ENCODE data around the gene MGA.

The MGA gene

GRCh38 chr15:41789236-41789635 is 129.0 kb downstream of the MGA start:
- DNase-seq, result no peak

DNA sequence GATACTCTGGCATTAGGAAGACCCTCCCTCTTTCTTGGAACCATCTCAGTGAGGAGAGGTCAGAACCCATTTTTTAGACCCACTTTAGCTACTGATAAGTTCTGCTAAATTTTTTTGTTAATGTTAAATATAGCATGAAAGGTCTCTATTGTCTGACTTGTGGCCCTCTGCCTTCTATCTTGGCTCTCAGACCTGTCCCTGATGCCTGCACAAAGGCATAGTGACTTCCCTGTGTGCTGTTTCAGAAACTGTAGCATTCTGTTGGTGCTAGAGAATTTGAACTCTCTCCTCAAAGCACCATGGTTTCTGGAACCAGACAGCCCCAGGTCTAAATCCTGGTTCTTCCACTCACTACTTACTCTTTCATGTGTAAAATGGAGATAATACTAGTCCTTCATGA is 129.5 kb downstream of the MGA start:
- DNase-seq, result no peak

DNA sequence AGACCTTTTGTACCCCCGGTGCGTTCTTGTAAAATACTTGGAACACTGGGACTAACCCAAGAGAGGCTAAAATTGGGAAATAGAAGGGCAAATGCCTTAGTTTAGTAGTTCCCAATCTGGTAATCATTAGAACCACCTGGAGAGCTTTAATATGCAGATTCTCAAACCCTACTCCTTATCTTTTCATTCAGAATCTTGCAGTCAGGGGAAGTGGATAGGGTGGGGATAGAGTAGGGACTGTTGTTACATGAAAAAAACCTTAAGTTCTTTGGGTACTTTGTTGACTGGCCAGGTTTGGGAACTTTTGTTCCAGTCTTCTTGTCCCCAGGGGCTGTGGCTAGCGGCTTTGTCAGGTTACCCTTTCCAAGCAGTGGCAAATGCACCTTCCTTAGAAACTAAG is 130.0 kb downstream of the MGA start:
- no peak for DNase-seq

DNA sequence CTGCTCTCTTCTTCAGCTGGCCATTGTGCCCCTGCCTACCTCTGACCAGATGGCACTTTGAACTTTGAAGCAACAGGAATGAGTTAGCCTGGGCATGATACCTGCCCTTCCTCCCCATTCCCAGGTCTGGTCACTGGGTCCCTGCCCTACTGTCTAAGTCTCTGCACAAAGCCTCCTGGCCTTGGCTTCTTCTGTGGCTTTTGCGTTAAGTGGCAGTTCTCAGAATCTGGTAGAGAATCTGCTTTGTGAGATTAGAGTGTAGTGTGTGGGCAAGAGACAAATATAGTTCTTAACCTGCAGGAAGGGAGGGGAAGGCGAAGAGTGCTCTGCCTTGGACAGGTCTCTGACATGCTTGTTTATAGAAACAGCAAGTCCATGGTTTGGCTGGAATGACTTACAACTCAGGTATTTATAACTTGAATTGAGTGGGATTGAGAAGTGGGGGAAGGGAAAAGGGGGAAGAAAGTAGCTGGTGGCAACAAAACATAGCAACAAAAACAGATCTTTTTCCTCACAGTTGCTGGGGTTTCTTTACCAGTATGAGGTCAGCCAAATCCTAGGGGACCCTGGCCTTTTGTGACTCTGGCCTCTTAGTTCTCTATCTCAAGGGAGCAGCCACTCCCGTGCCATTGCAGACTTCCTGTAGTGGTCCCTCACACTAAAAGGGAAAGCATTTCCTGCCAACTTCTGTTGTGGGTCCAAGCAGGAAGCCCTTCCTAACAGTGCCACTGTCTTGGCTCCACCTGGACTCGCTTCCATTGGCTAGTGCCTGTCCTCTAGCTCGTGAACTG is 130.7 kb downstream of the MGA start:
- no peak for DNase-seq

- no peak for DNase-seq
These were observed 131.3 kb downstream of the MGA start for GRCh38 chr15:41791547-41791937.

- DNase-seq, result no peak
These were observed 131.9 kb downstream of the MGA start for GRCh38 chr15:41792000-41792637.

DNA sequence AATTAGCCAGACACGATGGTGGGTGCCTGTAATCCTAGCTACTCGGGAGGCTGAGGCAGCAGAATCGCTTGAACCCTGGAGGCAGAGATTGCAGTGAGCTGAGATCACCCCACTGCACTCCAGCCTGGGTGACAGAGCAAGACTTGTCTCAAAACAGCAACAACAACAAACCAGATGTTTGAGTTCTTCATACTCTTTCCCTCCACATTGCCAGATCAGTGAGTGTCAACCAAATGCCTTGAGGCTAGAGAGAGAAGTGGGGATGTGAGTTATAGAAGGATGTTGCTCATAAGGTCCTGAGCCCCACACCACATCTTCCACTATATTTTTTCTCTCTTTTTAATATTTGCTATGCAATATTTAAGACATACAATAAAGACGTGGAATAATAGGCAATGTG is 133.9 kb downstream of the MGA start:
- DNase-seq, result no peak

DNA sequence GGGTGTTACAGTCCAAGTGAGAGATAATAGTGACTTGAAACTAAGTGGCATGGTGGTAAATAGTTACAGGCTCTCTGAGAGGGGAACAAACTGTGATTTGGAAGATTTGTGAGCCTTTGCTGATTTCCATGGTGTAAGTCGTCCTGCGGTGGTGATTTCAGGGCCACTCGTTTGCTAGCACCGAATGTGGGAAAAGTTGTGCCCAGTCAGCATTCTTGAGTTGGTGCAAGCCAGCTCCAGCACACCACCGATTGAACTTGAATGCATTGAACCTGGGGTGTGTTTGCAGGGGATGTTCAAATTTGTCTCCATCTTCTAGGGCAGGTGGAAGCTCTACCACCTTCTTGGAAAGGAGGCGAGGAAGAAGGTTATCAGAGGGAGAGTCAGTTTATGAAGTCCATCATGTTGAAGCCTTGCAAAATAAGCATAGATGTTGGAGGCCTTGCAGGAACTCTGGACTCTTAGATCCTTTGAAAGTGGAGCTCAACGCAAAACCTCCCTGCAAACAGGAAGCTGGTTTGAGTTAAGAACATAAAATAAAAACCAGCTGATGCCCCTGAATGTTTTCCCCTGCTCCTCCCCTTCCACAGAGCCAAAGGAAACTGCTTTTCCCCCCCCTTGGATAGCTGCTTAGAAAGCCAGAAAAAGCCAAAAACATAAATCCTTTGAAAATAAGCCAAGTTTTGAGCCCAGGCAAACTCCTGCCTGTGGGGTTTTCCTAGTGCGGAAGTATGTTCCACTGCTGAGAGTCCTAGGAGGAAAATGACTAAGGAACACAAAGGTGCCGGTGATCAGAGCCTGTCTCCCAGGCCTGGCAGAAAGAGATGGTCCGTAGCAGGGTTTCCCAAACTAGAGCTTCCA is 136.0 kb downstream of the MGA start:
- DNase-seq, result no peak

- no peak for DNase-seq
These were observed 137.2 kb downstream of the MGA start for GRCh38 chr15:41797201-41797944.

DNA sequence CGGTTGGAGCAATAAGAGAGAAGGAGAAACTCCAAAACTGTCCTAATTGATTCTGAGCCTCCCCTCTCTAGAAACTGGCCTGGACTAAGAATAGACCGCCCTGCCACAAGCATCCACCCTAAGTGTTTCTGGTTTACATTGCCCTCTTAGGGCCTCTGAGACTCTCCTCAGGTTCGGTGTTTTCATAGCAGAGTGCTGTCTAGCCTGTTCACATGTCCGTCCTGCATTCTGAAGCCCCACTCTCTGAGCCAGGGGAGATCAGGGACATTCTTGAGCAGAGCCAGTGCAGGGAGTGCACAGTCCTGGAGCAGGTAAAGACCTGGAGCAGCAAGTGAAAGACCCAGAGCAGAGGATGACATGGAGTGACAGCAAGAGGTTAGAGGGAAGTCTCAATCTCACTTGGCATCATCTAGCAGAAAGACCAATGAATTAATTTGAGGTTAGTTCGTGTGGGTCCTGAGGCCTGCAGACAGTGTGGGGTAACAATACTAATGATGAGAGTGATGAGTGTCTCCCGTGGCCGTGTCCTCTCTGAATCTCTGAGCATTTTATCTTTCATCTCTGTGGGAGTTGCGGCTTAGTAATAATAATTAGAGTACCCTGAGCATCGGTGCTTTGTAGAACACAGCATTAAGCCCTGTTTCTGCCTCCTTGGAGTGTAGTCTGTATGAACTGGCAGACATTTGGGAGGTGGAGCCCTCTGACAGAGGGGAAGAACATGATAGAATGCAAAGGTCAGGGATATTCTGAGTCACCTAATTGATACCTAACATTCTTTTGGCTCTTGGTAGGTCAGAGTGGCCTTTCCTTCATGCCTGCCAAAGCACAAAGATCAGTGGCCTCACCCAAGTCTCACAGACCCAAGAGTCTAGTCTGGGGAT is 138.6 kb downstream of the MGA start:
- DNase-seq, result no peak

DNA sequence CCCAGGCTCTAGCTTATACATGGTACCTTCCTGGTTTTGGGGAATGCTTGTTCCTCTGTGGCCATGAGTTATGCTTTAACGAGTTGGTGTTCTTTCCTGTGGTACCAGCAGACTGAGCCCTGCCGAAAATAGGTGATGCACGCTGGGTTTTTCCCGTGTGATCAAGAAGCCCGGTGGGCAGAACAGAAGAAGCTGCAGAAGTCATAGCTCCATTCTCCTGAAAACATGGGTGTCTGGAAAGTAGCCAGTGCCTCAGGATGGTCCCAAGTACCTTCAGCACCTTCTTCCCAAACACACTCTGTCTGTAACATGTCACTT is 139.2 kb downstream of the MGA start:
- no peak for DNase-seq

GRCh38 chr15:41801185-41801584 is 141.0 kb downstream of the MGA start:
- no peak for DNase-seq

DNA sequence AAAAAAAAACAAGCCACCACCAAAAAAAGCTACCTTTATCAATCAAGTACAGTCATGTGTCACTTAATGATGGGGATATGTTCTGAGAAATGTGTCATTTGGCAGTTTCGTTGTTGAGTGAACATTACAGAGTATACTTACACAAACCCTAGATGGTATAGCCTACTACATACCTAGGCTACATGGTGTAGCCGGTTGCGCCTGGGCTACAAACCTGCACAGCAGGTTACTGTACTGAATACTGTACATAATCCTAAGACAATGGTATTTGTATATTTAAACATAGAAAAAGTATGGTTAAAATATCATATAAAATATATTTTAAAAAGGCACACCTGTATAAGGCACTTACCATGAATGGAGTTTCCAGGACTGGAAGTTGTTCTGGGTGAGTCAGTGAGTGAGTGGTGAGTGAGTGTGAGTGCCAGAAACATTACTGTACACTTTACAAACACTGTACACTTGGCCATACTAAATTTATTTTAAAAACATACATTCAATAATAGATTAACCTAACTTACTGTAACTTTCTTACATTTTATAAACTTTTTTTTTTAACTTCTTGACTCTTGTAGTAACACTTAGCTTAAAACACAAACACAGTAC is 141.7 kb downstream of the MGA start:
- no peak for DNase-seq

GRCh38 chr15:41804361-41804760 is 144.2 kb downstream of the MGA start:
- no peak for DNase-seq

DNA sequence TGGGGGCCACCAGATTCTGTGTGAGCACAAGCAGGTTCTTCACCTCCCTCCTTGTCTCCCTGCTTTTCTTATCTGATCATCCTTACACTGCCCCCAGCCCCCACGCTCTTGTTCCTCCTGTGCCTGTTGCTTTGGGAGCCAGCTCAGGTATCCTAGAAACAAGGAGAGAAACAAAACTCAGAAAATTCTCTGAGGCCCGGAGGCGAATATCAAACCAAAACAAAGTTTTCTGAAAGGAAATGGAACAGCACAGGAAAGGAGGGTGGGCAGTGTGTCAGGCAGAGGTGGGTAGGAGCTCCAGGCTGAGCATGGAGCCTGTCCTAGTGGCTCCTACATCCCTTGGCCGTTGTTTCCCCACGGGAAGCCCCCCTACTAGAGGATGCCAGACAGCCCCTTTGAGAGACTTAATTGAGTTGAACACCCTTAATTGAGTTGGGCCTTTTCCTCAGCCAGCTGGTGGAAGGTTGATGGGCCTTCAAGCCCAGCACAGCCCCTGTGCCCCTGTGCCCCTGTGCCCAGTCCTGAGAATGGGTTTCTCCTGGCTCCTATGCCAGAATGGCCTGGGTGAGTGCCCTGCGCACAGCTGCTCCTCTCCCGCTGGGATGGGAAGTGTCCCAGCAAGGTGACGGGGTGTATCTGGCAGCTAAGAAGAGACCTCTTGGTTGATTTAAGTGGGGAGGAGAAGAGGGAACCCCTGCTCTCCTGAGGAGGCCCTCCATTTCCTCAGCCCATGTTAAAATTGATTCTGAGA is 144.9 kb downstream of the MGA start:
- DNase-seq, result no peak

DNA sequence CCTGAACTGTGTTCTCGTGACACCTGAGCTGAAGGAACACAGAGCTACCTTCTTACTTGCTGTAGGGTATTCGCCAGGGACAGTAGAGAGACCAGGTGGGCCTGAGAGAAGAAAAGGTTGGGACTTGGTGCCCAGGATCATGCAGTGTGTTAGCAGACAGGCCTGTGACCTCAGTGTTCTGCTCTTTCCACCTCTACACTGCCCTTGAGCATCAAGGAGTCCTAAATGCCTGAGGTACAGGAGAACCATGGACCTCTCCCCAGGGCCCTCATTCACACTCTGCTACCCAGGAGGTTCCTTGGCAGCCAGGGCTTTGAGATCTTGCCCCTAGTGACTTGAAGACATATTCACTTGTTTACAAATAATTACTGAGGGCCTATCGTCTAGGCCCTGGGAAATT is 145.5 kb downstream of the MGA start:
- DNase-seq, result no peak

GRCh38 chr15:41806291-41807181 is 146.3 kb downstream of the MGA start:
- no peak for DNase-seq

DNA sequence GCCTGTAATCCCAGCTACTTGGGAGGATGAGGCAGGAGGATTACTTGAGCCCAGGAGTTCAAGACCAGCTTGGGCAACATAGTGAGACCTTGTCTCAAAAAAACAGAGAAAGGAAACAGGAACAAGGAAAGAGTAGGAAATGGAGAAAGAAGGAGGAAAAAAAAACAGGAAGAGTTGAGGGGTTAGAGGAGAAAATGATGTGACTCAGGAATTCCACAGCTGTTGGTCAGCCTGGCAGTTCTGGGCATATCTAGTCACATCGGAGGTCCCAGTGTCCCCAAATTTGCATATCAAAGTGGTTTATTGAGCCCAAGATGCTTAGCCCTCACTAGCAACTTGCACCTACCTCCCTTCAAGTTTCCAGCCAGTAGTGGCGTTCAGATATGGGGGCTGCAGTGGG is 148.9 kb downstream of the MGA start:
- DNase-seq, result no peak

DNA sequence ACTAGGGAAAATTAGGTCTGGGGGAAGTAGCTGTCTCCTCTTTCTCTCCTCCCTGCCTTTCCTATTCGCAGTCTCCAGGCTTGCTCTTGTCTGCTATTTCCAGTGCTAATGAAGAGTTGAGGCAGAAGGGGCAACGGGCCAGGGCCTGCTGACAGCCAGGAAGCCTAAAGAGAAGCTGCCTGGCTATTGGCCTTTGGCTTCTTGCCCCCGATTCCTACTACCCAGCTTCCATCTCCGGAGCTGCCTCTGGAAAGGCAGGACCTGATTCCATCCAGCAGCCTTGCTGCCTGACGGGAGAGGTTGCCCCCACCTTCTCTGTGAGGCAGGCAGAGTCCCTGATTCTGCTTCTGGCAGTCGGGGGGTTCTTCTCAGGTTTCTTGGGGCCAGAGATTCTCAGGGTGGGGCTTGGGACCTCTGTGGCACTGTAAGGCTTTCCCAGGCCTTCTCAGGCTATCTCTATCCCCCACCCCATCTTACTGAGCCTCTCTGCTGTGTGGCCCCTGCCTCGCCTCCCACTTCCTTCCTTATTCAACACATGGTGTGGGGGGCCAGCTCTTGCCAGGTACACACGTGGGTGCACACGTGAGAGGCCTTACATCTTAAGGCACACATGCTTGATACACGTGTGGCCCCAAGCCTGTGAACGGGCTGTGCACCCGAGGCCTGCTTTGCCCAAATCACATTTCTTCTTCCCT is 149.5 kb downstream of the MGA start:
- DNase-seq, result no peak

Measured in CD4-positive, alpha-beta T cell treated with Interleukin-21 for 1 hour (primary cell).